Measurements from ENCODE around the gene ABCA1.

ABCA1 gene

DNA sequence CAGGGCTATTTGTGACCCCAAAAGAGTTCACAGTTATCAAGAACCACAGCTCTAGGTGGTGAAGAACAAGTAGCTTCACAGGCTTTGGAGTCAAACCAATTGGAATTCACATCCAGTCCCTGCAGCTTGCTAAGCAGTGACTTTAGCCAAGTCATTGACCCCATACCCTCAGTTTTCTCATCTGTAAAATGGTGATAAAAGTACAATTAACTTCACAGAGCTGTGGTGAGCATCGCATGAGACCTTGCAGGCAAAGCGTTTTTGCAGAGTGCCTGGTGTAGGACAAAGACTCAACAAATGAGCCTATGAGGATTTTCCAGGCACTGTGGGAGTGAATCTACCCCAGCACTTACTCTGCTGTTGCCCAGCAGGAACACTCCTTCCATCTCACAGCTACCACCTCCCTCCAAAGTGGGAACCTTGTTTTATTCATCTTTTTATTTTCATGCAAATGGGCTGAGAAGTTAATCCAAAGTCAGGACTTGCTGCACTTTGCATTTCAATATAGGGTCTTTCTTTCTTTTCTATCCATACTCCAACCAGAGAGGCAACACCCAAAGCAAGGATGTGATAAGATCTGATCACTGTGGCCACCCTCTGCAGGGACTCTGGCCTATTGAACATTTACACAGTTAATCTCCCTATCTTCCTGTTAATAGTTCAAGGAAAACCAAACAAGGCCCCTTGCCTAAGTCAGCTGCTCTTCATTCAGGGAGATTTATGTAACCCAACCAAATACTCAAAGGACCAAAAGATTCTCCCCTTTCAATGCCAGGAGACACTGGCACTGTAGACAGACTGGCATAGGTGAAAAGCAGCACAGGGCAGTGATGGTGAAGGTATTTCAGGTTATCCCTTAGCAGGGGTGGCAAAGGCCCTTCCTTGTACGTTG lies 41.9 kb downstream of the ABCA1 start:
- Histone ChIP-seq H3K36me3 (no peaks in the 10 kb centered on the region), H3K27ac (no peak overlapping the region)
- TF ChIP-seq, protein P1, sequence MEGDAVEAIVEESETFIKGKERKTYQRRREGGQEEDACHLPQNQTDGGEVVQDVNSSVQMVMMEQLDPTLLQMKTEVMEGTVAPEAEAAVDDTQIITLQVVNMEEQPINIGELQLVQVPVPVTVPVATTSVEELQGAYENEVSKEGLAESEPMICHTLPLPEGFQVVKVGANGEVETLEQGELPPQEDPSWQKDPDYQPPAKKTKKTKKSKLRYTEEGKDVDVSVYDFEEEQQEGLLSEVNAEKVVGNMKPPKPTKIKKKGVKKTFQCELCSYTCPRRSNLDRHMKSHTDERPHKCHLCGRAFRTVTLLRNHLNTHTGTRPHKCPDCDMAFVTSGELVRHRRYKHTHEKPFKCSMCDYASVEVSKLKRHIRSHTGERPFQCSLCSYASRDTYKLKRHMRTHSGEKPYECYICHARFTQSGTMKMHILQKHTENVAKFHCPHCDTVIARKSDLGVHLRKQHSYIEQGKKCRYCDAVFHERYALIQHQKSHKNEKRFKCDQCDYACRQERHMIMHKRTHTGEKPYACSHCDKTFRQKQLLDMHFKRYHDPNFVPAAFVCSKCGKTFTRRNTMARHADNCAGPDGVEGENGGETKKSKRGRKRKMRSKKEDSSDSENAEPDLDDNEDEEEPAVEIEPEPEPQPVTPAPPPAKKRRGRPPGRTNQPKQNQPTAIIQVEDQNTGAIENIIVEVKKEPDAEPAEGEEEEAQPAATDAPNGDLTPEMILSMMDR (IDR thresholded peaks at IDR 0.05; ENCODE audit: low read depth, low read length): no peak

DNA sequence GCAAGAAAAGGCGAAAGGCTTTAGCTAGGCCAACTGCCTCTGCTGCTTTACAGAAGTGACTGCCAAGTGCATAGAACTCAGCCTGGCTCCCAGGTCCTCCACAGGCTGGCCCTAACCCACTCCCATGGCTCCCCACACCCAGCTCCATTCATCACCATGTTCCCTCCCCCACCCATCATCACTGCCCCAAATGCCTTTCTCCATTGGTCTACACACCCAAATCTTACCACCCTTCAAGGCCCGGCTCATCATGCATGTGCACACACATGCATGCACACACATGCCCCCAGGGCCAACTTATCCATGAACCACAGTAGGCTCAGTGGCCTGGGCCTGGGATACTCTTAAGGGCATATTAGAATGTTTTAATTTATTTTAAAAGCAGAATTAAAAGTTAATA lies 44.8 kb downstream of the ABCA1 start:
- no peaks in the 10 kb centered on the region for H3K9me3 ChIP-seq (ENCODE audit: severe bottlenecking)
- no peaks in the 10 kb centered on the region for H3K27me3 ChIP-seq (ENCODE audit: insufficient read depth, low read depth, severe bottlenecking)
- no peak overlapping the region for H3K4me3 ChIP-seq (ENCODE audit: low read depth, low read length)
- H3K36me3 ChIP-seq: no peaks in the 10 kb centered on the region
- no peak overlapping the region for H3K27ac ChIP-seq
- DNase-seq: no peak
- TF ChIP-seq, protein P1 (IDR thresholded peaks at IDR 0.05; ENCODE audit: low read depth, low read length): no peak

More for the DNA sequence above, 41.9 kb downstream of the ABCA1 start:
- H3K9me3 ChIP-seq (ENCODE audit: severe bottlenecking): no peaks in the 10 kb centered on the region
- H3K27me3 ChIP-seq (ENCODE audit: insufficient read depth, low read depth, severe bottlenecking): no peaks in the 10 kb centered on the region
- H3K4me3 ChIP-seq (ENCODE audit: low read depth, low read length): no peak overlapping the region
- no peak for DNase-seq

DNA sequence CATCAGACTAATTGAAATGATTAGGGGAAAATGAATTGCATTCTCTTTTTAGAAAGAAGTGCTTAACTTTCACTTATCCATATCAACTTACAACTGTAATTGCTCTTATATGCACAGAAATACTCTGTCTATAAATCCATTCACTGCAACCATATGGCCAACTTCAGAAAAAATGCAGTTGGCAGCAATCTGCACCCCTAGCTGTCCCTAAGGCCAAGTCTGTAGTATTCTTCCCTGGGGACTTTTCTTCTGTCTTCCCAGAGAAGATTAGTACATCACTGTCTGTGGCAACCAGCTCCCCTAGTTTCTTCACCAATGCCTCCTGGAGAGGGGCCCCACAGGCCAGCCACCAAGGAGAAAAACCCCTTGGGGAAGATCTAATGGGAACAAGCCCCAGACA lies 45.4 kb downstream of the ABCA1 start:
- Histone ChIP-seq H3K4me3 (ENCODE audit: low read depth, low read length) (no peak overlapping the region), H3K9me3 (ENCODE audit: severe bottlenecking) (no peaks in the 10 kb centered on the region), H3K27ac (no peak overlapping the region), H3K27me3 (ENCODE audit: insufficient read depth, low read depth, severe bottlenecking) (no peaks in the 10 kb centered on the region), H3K36me3 (no peaks in the 10 kb centered on the region)
- TF ChIP-seq, protein P1 (IDR thresholded peaks at IDR 0.05; ENCODE audit: low read depth, low read length): no peak
- DNase-seq: no peak

DNA sequence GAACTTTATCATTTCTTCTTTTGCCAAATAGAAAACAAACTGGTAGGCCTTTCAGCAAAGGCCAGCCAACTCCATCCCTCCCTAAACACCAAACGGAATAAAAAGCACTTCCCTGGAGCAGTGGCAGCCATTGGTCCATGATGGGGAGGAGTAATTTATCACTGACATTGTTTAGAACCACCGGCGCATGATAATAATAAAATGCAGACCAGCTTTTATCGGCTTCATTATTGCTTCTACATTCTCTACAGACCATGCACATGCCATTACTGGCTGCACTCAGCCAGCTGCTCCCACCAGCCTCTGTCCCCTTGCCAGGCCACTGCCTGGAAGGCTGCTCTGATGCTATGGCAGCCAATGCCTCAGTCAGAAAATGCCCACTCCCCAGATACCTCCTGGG lies 45.9 kb downstream of the ABCA1 start:
- no peak for DNase-seq

DNA sequence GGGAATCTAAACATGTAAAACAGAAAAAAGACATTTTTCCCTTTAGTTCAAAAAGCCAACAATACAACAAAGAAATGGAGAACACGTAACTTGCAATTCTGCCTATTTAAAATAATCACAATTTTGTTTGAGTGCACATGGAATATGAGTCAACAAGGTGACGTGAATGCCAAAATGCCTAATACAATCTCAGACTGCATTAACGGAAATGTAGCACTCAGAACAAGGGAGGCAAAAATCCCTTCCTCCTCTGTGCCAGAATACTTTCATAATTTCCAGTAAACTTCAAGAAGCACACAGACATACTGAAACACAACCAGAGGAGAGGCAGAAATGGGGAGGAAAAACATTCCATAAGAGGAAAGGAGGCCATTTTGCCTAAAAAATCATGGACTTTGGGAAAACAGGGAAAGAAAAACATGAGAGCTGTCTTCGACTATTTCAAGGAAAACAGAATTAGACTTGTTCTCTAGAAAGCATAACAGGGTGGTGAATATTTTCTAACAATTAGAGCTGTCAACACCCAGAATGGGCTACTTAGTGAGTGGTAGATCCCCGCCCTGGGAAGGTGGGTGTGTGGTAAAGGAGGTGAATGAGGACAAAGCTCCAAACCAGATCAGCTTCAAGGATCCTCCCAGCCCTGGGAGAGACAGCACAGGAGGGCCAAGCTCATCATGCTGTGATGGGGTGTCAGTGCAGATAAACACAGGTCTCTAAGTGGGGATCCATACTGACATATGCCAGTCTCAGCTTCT lies 48.2 kb downstream of the ABCA1 start:
- Histone ChIP-seq H3K36me3 (no peaks in the 10 kb centered on the region), H3K9me3 (ENCODE audit: severe bottlenecking) (no peaks in the 10 kb centered on the region), H3K4me3 (ENCODE audit: low read depth, low read length) (no peak overlapping the region), H3K27me3 (ENCODE audit: insufficient read depth, low read depth, severe bottlenecking) (no peaks in the 10 kb centered on the region), H3K27ac (no peak overlapping the region)
- TF ChIP-seq, protein P1 (IDR thresholded peaks at IDR 0.05; ENCODE audit: low read depth, low read length): no peak
- DNase-seq: no peak

More for the DNA sequence above, 45.9 kb downstream of the ABCA1 start:
- no peak overlapping the region for H3K4me3 ChIP-seq (ENCODE audit: low read depth, low read length)
- no peak overlapping the region for H3K27ac ChIP-seq
- H3K27me3 ChIP-seq (ENCODE audit: insufficient read depth, low read depth, severe bottlenecking): no peaks in the 10 kb centered on the region
- no peaks in the 10 kb centered on the region for H3K9me3 ChIP-seq (ENCODE audit: severe bottlenecking)
- H3K36me3 ChIP-seq: no peaks in the 10 kb centered on the region
- TF ChIP-seq, protein P1 (IDR thresholded peaks at IDR 0.05; ENCODE audit: low read depth, low read length): no peak

Measured in WERI-Rb-1 (cell line).